WTC11 (cell line): ENCODE measurements around the gene SLC25A19.
A peak's percentile ranks its signal among the peaks of the same experiment; 100 is the strongest.

ENCODE experiments used
- AR ChIP-seq: fragments of 250-450 bp; sonication (Bioruptor Pico); IDR thresholded peaks from 2 replicates; pipeline ENCODE4 v1.9.0; 2021; ENCODE audit warnings: mild to moderate bottlenecking
- CBFB ChIP-seq: sonication (generic); formaldehyde crosslinking; IDR thresholded peaks from 2 replicates; pipeline ENCODE4 v1.8.1; 2022; ENCODE audit warnings: mild to moderate bottlenecking, low read depth, missing genetic modification reagents
- CTCF ChIP-seq: fragments of 200-600 bp; IDR thresholded peaks from 2 replicates; pipeline ENCODE4 v1.8.0; 2022; ENCODE audit warnings: antibody characterized with exemption
- ELF4 ChIP-seq: sonication (generic); formaldehyde crosslinking; IDR thresholded peaks from 2 replicates; pipeline ENCODE4 v1.8.1; 2022; ENCODE audit warnings: low read depth, mild to moderate bottlenecking, moderate library complexity, missing genetic modification reagents
- FOXJ3 ChIP-seq: sonication (generic); formaldehyde crosslinking; IDR thresholded peaks from 2 replicates; pipeline ENCODE4 v1.9.0; 2021; ENCODE audit warnings: missing genetic modification reagents, mild to moderate bottlenecking, borderline replicate concordance
- HMGXB4 ChIP-seq: sonication (generic); formaldehyde crosslinking; IDR thresholded peaks from 2 replicates; pipeline ENCODE4 v1.8.1; 2023; ENCODE audit warnings: mild to moderate bottlenecking, moderate library complexity, missing genetic modification reagents
- MAX ChIP-seq: sonication (generic); formaldehyde crosslinking; IDR thresholded peaks from 2 replicates; pipeline ENCODE4 v1.8.0; 2022; ENCODE audit warnings: mild to moderate bottlenecking, missing genetic modification reagents
- MLX ChIP-seq: sonication (generic); formaldehyde crosslinking; IDR thresholded peaks from 2 replicates; pipeline ENCODE4 v1.8.1; 2023; ENCODE audit warnings: mild to moderate bottlenecking, missing genetic modification reagents, moderate library complexity
- SP1 ChIP-seq: sonication (generic); formaldehyde crosslinking; conservative IDR thresholded peaks from 2 replicates; pipeline ENCODE4 v1.8.1; 2022; ENCODE audit warnings: missing genetic modification reagents
- ZNF263 ChIP-seq: sonication (generic); formaldehyde crosslinking; IDR thresholded peaks from 2 replicates; pipeline ENCODE4 v1.8.1; 2022; ENCODE audit warnings: low read depth, mild to moderate bottlenecking, moderate library complexity, missing genetic modification reagents
- ZNF423 ChIP-seq: fragments of 250-450 bp; sonication (Bioruptor Pico); IDR thresholded peaks from 2 replicates; pipeline ENCODE4 v2.1.2; 2022; ENCODE audit warnings: mild to moderate bottlenecking, moderate library complexity
- ZNF671 ChIP-seq: fragments of 250-450 bp; sonication (Bioruptor Pico); IDR thresholded peaks from 2 replicates; pipeline ENCODE4 v1.8.0; 2021; ENCODE audit warnings: mild to moderate bottlenecking

- TF ChIP-seq CBFB (CRISPR knock-in tag) (no peak), CTCF (no peak), ZNF423 (CRISPR knock-in tag) (no peak), MAX (CRISPR knock-in tag) (peak; percentile 61), ZNF263 (CRISPR knock-in tag) (no peak), MLX (no peak), HMGXB4 (CRISPR knock-in tag) (peak; percentile 72; the same call in 1 of the 2 replicates), ELF4 (CRISPR knock-in tag) (0 out of 2 replicates have a peak, but pooled peaks have one; percentile 56), AR (CRISPR knock-in tag) (no peak), SP1 (CRISPR knock-in tag) (peak; percentile 77; the same call in 1 of the 2 replicates), FOXJ3 (CRISPR knock-in tag) (no peak), ZNF671 (CRISPR knock-in tag) (no peak)
Measured at GRCh38 chr17:75289115-75289831, at the start of gene SLC25A19.
